Measurements from ENCODE around the gene A1BG.
"Not testable (repeated sequence)": the region's sequence is repeated elsewhere in the genome, so short reads cannot be mapped to it uniquely, and the experiment has no call there.

Gene A1BG

DNA sequence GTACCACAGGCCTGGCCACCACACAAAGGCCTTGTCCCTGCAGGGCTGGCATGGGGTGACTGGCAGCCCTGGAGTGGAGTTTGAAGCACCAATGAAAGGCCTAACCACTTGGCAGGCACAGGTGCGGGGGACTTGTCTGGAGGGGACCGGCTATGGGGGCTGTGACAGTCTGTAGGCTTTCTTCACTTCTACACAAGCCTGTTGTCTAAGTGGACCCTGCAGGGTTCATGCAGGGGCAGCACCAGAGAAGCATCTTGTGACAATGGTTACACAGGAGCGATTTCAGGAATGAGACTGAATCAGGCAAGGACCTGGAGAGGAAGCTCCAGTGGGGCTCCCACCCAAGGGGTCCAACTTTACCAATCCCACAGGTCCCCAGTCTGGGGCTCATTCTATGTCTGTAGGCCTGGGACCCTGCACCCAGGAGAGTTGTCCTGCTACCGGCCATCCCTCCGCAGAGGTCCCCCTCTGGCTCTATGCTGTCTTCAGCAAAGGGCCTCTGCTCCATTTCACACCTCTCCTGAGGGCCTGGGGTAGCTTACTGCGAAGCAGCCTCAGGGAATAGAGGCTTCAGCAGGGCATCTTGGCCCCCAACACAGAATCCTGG lies 29.8 kb upstream of the A1BG start:
- TF ChIP-seq, protein P1, sequence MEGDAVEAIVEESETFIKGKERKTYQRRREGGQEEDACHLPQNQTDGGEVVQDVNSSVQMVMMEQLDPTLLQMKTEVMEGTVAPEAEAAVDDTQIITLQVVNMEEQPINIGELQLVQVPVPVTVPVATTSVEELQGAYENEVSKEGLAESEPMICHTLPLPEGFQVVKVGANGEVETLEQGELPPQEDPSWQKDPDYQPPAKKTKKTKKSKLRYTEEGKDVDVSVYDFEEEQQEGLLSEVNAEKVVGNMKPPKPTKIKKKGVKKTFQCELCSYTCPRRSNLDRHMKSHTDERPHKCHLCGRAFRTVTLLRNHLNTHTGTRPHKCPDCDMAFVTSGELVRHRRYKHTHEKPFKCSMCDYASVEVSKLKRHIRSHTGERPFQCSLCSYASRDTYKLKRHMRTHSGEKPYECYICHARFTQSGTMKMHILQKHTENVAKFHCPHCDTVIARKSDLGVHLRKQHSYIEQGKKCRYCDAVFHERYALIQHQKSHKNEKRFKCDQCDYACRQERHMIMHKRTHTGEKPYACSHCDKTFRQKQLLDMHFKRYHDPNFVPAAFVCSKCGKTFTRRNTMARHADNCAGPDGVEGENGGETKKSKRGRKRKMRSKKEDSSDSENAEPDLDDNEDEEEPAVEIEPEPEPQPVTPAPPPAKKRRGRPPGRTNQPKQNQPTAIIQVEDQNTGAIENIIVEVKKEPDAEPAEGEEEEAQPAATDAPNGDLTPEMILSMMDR (conservative IDR thresholded peaks at IDR 0.05) = no peak
- no peak for TF ChIP-seq ZFX (IDR thresholded peaks at IDR 0.05)
- H3K27ac ChIP-seq = no peak overlapping the region

GRCh38 chr19:58381460-58382212 lies 28.3 kb upstream of the A1BG start:
- peak overlapping the region; percentile 86 for H3K27ac ChIP-seq
- TF ChIP-seq, protein P1 (conservative IDR thresholded peaks at IDR 0.05) = no peak
- no peak for TF ChIP-seq ZFX (IDR thresholded peaks at IDR 0.05)

- TF ChIP-seq, protein P1 (conservative IDR thresholded peaks at IDR 0.05) = no peak
- peak; percentile 94 for TF ChIP-seq ZFX (IDR thresholded peaks at IDR 0.05)
- H3K27ac ChIP-seq = peak within 1 kb of the TSS; percentile 86
Observed at GRCh38 chr19:58380662-58381459, 27.6 kb upstream of the A1BG start, which contains the start of gene ZNF837. ZNF837 (minus strand) TSS chr19:58381030; CDS start chr19:58369332, 11,698 bp downstream.

DNA sequence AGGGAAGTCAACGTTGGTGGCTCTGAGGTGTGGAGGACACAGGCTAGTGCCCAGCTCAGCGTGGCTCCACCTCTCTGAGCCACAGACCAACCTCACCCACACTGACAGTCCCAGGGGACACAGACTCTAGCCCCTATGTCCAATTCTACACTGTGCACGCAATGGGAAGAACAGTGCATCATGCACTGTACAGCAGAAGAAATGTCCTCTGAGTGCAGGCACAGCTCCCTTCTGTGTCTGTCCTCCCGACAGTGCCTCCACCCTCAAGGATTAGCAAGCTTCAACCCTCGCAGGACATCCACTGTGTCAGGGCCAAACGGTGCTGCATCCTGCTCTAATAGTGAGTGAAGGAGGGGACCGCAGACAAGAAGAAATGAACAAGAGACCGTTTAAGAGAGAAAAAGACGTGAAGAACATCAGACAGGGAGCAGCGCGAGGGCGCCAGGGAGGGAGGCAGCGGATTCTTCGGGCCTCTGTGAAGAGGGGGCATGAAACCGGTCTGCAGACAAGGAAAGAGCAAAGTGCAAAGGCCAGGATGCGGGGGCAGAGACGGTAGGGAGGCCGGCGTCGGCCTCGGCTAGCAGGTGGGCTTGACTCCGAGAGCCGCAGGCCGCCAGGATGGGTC lies 26.9 kb upstream of the A1BG start:
- TF ChIP-seq ZFX (IDR thresholded peaks at IDR 0.05) = no peak
- TF ChIP-seq, protein P1 (conservative IDR thresholded peaks at IDR 0.05) = no peak
- H3K27ac ChIP-seq = peak overlapping the region; percentile 86

GRCh38 chr19:58379246-58379645 lies 26.0 kb upstream of the A1BG start:
- H3K27ac ChIP-seq = no peak overlapping the region; the same call in 1 of the 2 replicates
- no peak for TF ChIP-seq ZFX (IDR thresholded peaks at IDR 0.05)
- TF ChIP-seq, protein P1 (conservative IDR thresholded peaks at IDR 0.05) = no peak

- H3K27ac ChIP-seq = not testable (repeated sequence)
Observed at GRCh38 chr19:58376724-58377123, 23.4 kb upstream of the A1BG start.

DNA sequence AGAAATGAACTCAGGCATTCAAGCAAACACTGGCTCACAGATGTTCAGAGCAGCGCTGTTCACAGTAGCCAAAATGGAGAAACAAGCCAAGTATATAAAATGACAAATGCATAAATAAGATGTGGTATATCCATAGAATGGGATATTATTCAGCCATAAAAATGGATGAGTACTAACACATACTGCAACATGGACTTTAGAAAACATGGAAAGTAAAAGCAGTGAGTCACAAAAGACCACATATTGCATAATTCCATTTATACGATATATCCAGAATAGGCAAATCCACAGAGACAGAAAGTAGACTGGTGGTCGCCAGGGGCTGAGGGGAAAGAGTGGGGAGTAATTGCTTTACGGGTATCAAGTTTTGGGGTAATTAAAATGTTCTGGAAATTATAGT lies 20.9 kb upstream of the A1BG start:
- TF ChIP-seq, protein P1 (conservative IDR thresholded peaks at IDR 0.05) = no peak
- TF ChIP-seq ZFX (IDR thresholded peaks at IDR 0.05) = no peak
- H3K27ac ChIP-seq = no peak overlapping the region
